Lower lobe of right lung (tissue), 2 donors: ENCODE measurements around the gene CNTF. TPM values are rescaled to one million over a fixed set of nuclear protein-coding genes. Genes with fewer than 3 reads are reported as not detected.

Experiments
- ATAC-seq, 2 donors: fragments of 200-7000 bp; cut with Tn5 transposase; one replicate each; pipeline ENCODE4 v1.9.1; 2020 to 2022; ENCODE audit warnings: mild to moderate bottlenecking in 2 of 2, moderate library complexity in 2 of 2
- DNase-seq: peaks from one replicate; pipeline ENCODE4 v3.0.0-alpha.2; 2020
- H3K27ac ChIP-seq: fragments of 200-600 bp; one replicate; pipeline ENCODE4 v1.8.0; 2022
- H3K27me3 ChIP-seq: fragments of 200-600 bp; one replicate; pipeline ENCODE4 v1.8.0; 2022; ENCODE audit warnings: low read depth
- H3K36me3 ChIP-seq: fragments of 200-600 bp; one replicate; pipeline ENCODE4 v1.8.0; 2022; ENCODE audit warnings: mild to moderate bottlenecking
- H3K4me1 ChIP-seq: fragments of 200-600 bp; one replicate; pipeline ENCODE4 v1.8.0; 2022
- H3K4me3 ChIP-seq: fragments of 200-600 bp; one replicate; pipeline ENCODE4 v1.8.0; 2022; ENCODE audit warnings: mild to moderate bottlenecking
- H3K9me3 ChIP-seq: fragments of 200-600 bp; one replicate; pipeline ENCODE4 v1.8.0; 2022
- intact Hi-C: fragments of 100-400 bp; cut with DNase I; formaldehyde crosslinking; loops from one replicate; pipeline ENCODE4 v1.11.0; 2022
- total RNA-seq: library from RNA; stranded (reverse); fragmentation: NEBNext Ultra II Directional; extraction: Animal tissue kit (Norgen Biotek cat#: 25700); gene quantifications from one replicate; pipeline ENCODE4 v1.2.1, GENCODE V29; 2021
- TF ChIP-seq, protein P1 (sequence below): fragments of 200-600 bp; IDR thresholded peaks from one replicate; pipeline ENCODE4 v1.8.0; 2022; ENCODE audit warnings: antibody characterized with exemption, mild to moderate bottlenecking
- donor health status: DM: no; HTN: yes; CAD: no; lungs with severe emphysema.

The CNTF gene
- total RNA-seq, 1 donor from 2014 or later = 1.9 TPM

DNA sequence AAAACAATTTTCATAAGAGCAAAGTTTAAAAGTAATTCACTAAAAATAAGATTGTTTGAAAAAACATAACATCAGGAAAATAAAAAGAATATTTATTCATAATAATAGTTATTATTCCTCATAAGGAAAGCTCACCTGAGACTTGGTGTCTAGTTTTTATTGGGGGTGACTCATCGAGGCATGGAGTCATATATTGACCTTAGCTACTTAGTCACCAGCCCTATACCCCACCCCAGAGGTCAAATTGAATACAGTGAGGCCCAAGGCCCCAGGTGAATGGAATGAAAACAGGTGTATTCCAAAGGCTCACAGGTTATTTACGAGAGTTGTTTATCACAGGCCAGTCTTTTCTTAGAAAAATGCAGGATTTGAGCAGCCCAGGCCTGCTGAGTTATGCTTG, 36.9 kb downstream of the CNTF start:
- DNase-seq (no peak), ATAC-seq (no peak)
- intact Hi-C loops = no loop called here
- Histone ChIP-seq H3K9me3 (no peaks in the 10 kb centered on the region), H3K27ac (no peak overlapping the region), H3K4me1 (no peaks in the 10 kb centered on the region), H3K36me3 (no peaks in the 10 kb centered on the region), H3K4me3 (no peak overlapping the region), H3K27me3 (peaks cover 9% of the 10 kb centered on the region)
- TF ChIP-seq, protein P1, sequence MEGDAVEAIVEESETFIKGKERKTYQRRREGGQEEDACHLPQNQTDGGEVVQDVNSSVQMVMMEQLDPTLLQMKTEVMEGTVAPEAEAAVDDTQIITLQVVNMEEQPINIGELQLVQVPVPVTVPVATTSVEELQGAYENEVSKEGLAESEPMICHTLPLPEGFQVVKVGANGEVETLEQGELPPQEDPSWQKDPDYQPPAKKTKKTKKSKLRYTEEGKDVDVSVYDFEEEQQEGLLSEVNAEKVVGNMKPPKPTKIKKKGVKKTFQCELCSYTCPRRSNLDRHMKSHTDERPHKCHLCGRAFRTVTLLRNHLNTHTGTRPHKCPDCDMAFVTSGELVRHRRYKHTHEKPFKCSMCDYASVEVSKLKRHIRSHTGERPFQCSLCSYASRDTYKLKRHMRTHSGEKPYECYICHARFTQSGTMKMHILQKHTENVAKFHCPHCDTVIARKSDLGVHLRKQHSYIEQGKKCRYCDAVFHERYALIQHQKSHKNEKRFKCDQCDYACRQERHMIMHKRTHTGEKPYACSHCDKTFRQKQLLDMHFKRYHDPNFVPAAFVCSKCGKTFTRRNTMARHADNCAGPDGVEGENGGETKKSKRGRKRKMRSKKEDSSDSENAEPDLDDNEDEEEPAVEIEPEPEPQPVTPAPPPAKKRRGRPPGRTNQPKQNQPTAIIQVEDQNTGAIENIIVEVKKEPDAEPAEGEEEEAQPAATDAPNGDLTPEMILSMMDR = no peak

DNA sequence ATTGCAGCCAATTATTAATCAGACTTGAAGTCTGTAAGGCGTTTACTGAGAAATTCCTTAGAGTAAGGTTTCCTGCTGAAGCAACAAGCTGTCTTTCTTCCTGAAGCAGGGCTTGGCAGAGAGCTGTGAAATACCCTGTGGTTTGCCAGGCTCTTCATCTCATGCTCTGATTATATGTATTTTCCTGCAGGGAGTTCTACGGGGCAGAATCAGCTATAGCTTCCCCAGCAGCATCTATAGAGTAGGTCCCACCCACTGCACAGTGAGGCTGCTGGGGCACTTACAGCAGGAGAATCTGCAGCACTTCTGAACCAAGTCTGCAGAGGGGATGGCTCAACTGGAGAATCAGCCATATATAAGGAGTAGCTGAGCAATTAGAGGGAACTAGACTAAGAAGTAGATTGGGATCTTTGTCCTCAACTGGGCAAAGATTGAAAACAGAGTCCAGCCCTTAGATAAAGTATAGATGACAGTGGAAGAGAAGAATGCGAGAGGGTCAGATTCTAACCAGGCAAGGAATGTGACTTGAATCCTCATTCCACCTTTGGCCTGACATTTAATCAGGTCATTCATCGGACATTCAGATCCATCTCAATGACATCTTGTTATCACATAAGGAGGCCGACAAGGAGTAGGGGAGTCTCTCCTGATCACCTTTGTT, 37.6 kb downstream of the CNTF start:
- DNase-seq = no peak
- no peak for ATAC-seq
- TF ChIP-seq, protein P1 = no peak
- H3K27ac ChIP-seq = no peak overlapping the region
- H3K27me3 ChIP-seq = peaks cover 9% of the 10 kb centered on the region
- H3K4me3 ChIP-seq = no peak overlapping the region
- no peaks in the 10 kb centered on the region for H3K4me1 ChIP-seq
- H3K36me3 ChIP-seq = no peaks in the 10 kb centered on the region
- no peaks in the 10 kb centered on the region for H3K9me3 ChIP-seq
- intact Hi-C loops = no loop called here

DNA sequence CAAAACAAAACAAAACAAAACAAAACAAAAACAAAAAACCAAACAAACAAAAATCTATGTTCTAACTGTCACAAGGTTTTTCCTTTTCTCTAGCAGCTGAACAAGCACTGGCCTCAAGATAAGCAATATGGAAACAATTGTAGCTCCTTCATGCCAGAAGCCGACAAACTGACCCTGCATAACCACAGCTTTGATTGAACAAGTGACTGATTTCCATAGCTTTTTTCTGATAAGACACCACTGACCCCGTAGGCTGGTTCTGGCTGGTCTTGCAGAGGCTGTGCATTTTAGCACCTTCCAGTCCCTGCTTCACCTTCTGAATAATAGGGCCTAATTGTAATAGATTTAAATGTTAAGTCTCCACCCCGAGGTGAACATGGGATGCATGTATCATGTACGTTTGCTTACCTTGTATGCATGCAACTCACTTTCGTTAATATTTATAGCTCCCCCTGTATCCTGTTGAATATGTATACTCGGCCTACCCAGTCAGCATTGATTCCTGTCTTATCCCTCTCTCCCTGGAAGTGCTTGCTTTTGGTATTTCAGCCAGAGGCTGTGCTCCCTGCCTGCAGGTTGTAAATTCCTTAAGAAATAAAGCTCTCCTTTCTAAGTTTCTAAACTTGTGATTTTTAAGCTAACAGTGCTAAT, 49.6 kb downstream of the CNTF start:
- no peak for ATAC-seq
- Histone ChIP-seq H3K27ac (no peak overlapping the region), H3K4me3 (no peak overlapping the region), H3K9me3 (no peaks in the 10 kb centered on the region), H3K4me1 (no peaks in the 10 kb centered on the region), H3K27me3 (no peaks in the 10 kb centered on the region), H3K36me3 (no peaks in the 10 kb centered on the region)
- intact Hi-C loops = no loop called here
- DNase-seq = no peak
- TF ChIP-seq, protein P1 = no peak

DNA sequence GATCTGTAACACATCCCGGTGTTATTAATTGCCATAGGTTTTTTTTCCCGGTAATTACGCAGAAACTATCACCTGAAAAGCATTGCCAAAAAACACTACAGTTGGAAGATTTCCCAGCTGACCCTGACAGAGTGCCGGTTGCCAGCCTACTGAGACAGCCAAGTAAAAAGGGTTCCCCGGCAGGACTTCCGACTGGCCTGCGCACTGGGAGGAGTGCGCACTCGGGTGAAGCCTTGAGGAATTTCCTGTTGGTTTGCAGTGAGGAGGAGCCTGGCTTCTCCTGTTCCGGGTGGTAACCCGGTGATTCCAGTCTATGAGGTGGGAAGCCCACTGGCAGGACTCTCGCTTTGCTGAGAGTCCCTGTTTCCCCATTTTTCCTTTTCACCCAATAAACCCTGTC, 52.1 kb downstream of the CNTF start:
- ATAC-seq (no peak), DNase-seq (no peak)
- Histone ChIP-seq H3K4me3 (no peak overlapping the region), H3K4me1 (no peaks in the 10 kb centered on the region), H3K36me3 (no peaks in the 10 kb centered on the region), H3K9me3 (no peaks in the 10 kb centered on the region), H3K27ac (no peak overlapping the region), H3K27me3 (peaks cover under 1% of the 10 kb centered on the region)
- TF ChIP-seq, protein P1 = no peak
- intact Hi-C loops = no loop called here

Other genes starting within 250 kb of the CNTF start
- gene OR5B3, start 215.8 kb upstream of the CNTF start, total RNA-seq = not detected
- gene OR5B2, start 194.5 kb upstream of the CNTF start, total RNA-seq = not detected
- not detected for gene OR5B12, start 180.4 kb upstream of the CNTF start, total RNA-seq
- not detected for gene OR5B21, start 114.6 kb upstream of the CNTF start, total RNA-seq
- gene LPXN, start 46.8 kb upstream of the CNTF start, total RNA-seq = 71.6 TPM
- 44.5 TPM for gene ZFP91, start 43.6 kb upstream of the CNTF start, total RNA-seq
- gene GLYAT, start 109.3 kb downstream of the CNTF start, total RNA-seq = not detected
- gene GLYATL2, start 222.0 kb downstream of the CNTF start, total RNA-seq = not detected